Endothelial cell of umbilical vein (primary cell): ENCODE measurements around the gene SEC62. TPM values are rescaled to one million over a fixed set of nuclear protein-coding genes. Genes with fewer than 3 reads are reported as not detected.

ENCODE experiments used
- BruUV-seq: library from RNA; stranded (reverse); fragments of 400-500 nt; replicated peaks from 2 replicates; lab custom pipeline; 2021; lab: Mats Ljungman, UMichigan
- CTCF ChIA-PET: fragments of 300-600, 350-600 bp; sonication (Branson Sonifier 250); formaldehyde crosslinking; loops from one replicate; lab custom pipeline; 2021; ENCODE audit warnings: antibody characterized with exemption, inconsistent platforms; lab: Charles Lee
- POLR2A ChIA-PET: fragments of 300-600, 350-600 bp; sonication (Branson Sonifier 250); formaldehyde crosslinking; loops from one replicate; lab custom pipeline; 2021; ENCODE audit warnings: antibody characterized with exemption, inconsistent platforms; lab: Charles Lee
- DNase-seq: peaks from one replicate; pipeline ENCODE4 v3.0.0-alpha.2; 2011; ENCODE audit warnings: low read depth, low spot score
- FAIRE-seq: peaks from 2 replicates; lab custom pipeline; 2011; peaks lifted over from hg19 to GRCh38; lab: Jason Lieb, UNC
- H2AFZ ChIP-seq: 2 replicates; pipeline ENCODE4 v1.6.0; 2012; ENCODE audit warnings: low read depth, low read length, control low read depth, inconsistent platforms
- H3K27ac ChIP-seq: 2 replicates; pipeline ENCODE4 v1.5.1; 2011; ENCODE audit warnings: low read depth, mild to moderate bottlenecking, control low read depth, low read length, moderate library complexity; ENCODE audit not compliant: insufficient read depth
- H3K27me3 ChIP-seq, 2 experiments: 2 replicates each; pipeline versions ENCODE4 v1.6.0 to v1.6.1; 2011; ENCODE audit warnings: low read length in 2 of 2, mixed read lengths in 1 of 2; ENCODE audit not compliant: control insufficient read depth in 2 of 2, insufficient read depth in 2 of 2
- H3K36me3 ChIP-seq, 2 experiments: 2 replicates in 1 of 2; 3 replicates in 1 of 2; pipeline ENCODE4 v1.5.1; 2011; ENCODE audit warnings: low read length in 2 of 2, mild to moderate bottlenecking in 1 of 2, moderate library complexity in 1 of 2; ENCODE audit not compliant: control insufficient read depth in 2 of 2, insufficient read depth in 2 of 2; ENCODE audit errors: extremely low read depth in 1 of 2
- H3K4me1 ChIP-seq: 3 replicates; pipeline ENCODE4 v1.5.1; 2011; ENCODE audit warnings: mild to moderate bottlenecking, low read length; ENCODE audit not compliant: control insufficient read depth, insufficient read depth; ENCODE audit errors: extremely low read depth
- H3K4me2 ChIP-seq: 2 replicates; pipeline ENCODE4 v1.6.1; 2011; ENCODE audit warnings: low read length, control low read depth, mixed read lengths; ENCODE audit not compliant: insufficient read depth
- H3K4me3 ChIP-seq, 3 experiments: fragments of 200-600 bp in 1 of 3; sonication (generic), shearing (Covaris generic) in 1 of 3; replicated peaks in 1 of 3; 2 replicates each; pipeline ENCODE4 v1.5.1; 2011 to 2016; ENCODE audit warnings: control low read depth in 3 of 3, low read length in 3 of 3, mild to moderate bottlenecking in 2 of 3, inconsistent platforms in 1 of 3, low read depth in 1 of 3, moderate library complexity in 1 of 3; ENCODE audit not compliant: insufficient read depth in 1 of 3
- H3K79me2 ChIP-seq: 2 replicates; pipeline ENCODE4 v1.6.0; 2012; ENCODE audit warnings: low read length, inconsistent platforms; ENCODE audit not compliant: control insufficient read depth, insufficient read depth
- H3K9ac ChIP-seq: replicated peaks from 2 replicates; pipeline ENCODE3; 2011; ENCODE audit warnings: low read length, control low read depth; ENCODE audit not compliant: insufficient read depth; ENCODE audit errors: extremely low read depth
- H3K9me1 ChIP-seq: replicated peaks from 3 replicates; pipeline ENCODE4 v1.6.0; 2011; ENCODE audit warnings: mild to moderate bottlenecking, low read length; ENCODE audit not compliant: control insufficient read depth, insufficient read depth; ENCODE audit errors: extremely low read depth
- H3K9me3 ChIP-seq: replicated peaks from 2 replicates; pipeline ENCODE4 v1.5.1; 2012; ENCODE audit warnings: low read length, inconsistent platforms; ENCODE audit not compliant: control insufficient read depth, insufficient read depth
- H4K20me1 ChIP-seq: replicated peaks from 2 replicates; pipeline ENCODE3; 2011; ENCODE audit warnings: mild to moderate bottlenecking, low read length; ENCODE audit not compliant: control insufficient read depth, insufficient read depth; ENCODE audit errors: extremely low read depth
- EZH2 ChIP-seq: IDR thresholded peaks from 2 replicates; pipeline ENCODE4 v1.6.1; 2012; ENCODE audit warnings: borderline replicate concordance, low read depth, mild to moderate bottlenecking, moderate library complexity, low read length, inconsistent platforms; ENCODE audit not compliant: severe bottlenecking
- FOS ChIP-seq: IDR thresholded peaks from 2 replicates; pipeline ENCODE4 v1.6.1; 2011; ENCODE audit warnings: mild to moderate bottlenecking, low read length, moderate library complexity, borderline replicate concordance; ENCODE audit not compliant: insufficient read depth
- GATA2 ChIP-seq: IDR thresholded peaks from 2 replicates; pipeline ENCODE4 v1.7.0; 2011; ENCODE audit warnings: low read depth, mild to moderate bottlenecking, moderate library complexity, mixed read lengths, low read length; ENCODE audit not compliant: insufficient read length, insufficient read depth
- JUN ChIP-seq: IDR thresholded peaks from 2 replicates; pipeline ENCODE4 v1.6.1; 2011; ENCODE audit warnings: borderline replicate concordance, low read depth; ENCODE audit not compliant: insufficient read length, insufficient read depth
- MYC ChIP-seq: IDR thresholded peaks from one replicate; pipeline ENCODE4 v1.6.1; 2011; ENCODE audit warnings: mild to moderate bottlenecking, low read depth, low read length
- POLR2A ChIP-seq: IDR thresholded peaks from 2 replicates; pipeline ENCODE4 v1.6.1; 2012; ENCODE audit warnings: low read depth, mild to moderate bottlenecking, control low read depth, low read length
- POLR2AphosphoS5 ChIP-seq: IDR thresholded peaks from 2 replicates; pipeline ENCODE4 v1.6.1; 2012; ENCODE audit warnings: low read depth, mild to moderate bottlenecking, control low read depth, low read length, moderate library complexity; ENCODE audit not compliant: insufficient read depth
- dilution Hi-C: fragments of 300-500 bp; cut with MboI; formaldehyde crosslinking; loops from one replicate; pipeline ENCODE4 v1.15.0; 2019; ENCODE audit warnings: low sequenced_read_pairs; ENCODE audit not compliant: extremely low pct_ligation_motif_present
- intact Hi-C: fragments of 100-400 bp; cut with micrococcal nuclease; formaldehyde crosslinking; loops from one replicate; pipeline ENCODE4 v1.10.0; 2022
- polyA plus RNA-seq, 4 experiments: library from polyadenylated mRNA; depleted of rRNA in 3 of 4; stranded (reverse) in 3 of 4; unstranded in 1 of 4; fragments of >200 nt; gene quantifications; 2 replicates each; pipeline versions ENCODE4 v1.2.1 to v1.2.3, GENCODE V29; 2011 to 2012; ENCODE audit warnings: missing spikeins in 1 of 4
- total RNA-seq: library from RNA; stranded (reverse); gene quantifications from 2 replicates; pipeline ENCODE4 v1.2.3, GENCODE V29; 2021
- TF ChIP-seq, protein P1 (sequence below): IDR thresholded peaks from 2 replicates; pipeline ENCODE4 v1.6.1; 2011; ENCODE audit not compliant: insufficient read depth, insufficient read length
- TF ChIP-seq, protein P2 (sequence below), 2 donors: IDR thresholded peaks; 1 replicate in 1 of 2; 2 replicates in 1 of 2; pipeline ENCODE4 v1.5.1; 2011; ENCODE audit warnings: low read length in 2 of 2, mild to moderate bottlenecking in 2 of 2, moderate library complexity in 2 of 2, control low read depth in 1 of 2, inconsistent platforms in 1 of 2, low read depth in 1 of 2; ENCODE audit not compliant: insufficient read depth in 1 of 2; ENCODE audit errors: extremely low read depth in 1 of 2

SEC62 gene
- total and polyA plus RNA-seq, 2 donors (not counting 3 experiments of a cell fraction or from before 2014, with no cell fraction given): 90.7 to 90.8 TPM

DNA sequence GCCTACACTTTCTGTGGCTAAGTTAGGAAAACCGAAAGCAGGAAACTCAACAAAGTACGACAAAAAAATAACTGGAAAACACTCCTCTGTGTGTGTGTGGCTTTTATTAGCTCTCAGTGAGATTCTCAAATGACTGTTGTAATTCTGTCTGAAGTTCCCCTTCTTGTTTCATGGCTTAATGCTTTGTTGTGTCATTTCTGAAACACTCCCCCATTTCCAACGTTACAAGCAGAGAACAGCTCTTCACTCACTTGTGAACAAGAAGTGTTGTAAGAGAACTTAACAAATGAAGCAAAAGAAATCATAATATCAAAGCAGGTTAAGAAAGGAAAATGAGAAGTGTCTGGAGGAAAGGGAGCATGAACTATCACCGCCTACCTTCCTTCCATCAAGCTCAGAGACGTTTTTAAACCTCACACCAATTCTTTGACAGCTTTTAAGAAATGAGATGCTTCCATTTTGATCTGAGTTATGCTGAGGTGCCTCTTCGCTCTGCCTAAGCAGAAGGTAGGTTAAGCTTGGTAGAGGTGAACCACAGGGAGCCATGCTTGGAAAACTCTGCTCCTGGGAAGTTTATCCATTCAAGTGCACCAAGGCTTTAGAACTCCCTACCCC is 12.4 kb upstream of the SEC62 start:
- DNase-seq (no peak), FAIRE-seq (no peak)
- ChIA-PET CTCF (interaction anchor here (1.6 kb wide), 1 partner anchor 12 kb away, joined by 5 read pairs; the partner anchor contains the start of gene SEC62), POLR2A (no interaction called here)
- Histone ChIP-seq H3K27me3 (peaks cover 27 to 34% of the 10 kb centered on the region in 2 experiments), H3K36me3 (no peaks in the 10 kb centered on the region), H3K9ac (no peak overlapping the region), H3K4me2 (no peak overlapping the region), H3K27ac (no peak overlapping the region), H4K20me1 (no peaks in the 10 kb centered on the region), H3K4me3 (no peak overlapping the region), H3K4me1 (no peaks in the 10 kb centered on the region), H3K9me1 (no peaks in the 10 kb centered on the region), H3K9me3 (no peaks in the 10 kb centered on the region), H3K79me2 (no peaks in the 10 kb centered on the region), H2AFZ (no peak overlapping the region)
- TF ChIP-seq POLR2A (no peak), FOS (no peak), POLR2AphosphoS5 (no peak), GATA2 (no peak), JUN (no peak), EZH2 (no peak), MYC (no peak)
- TF ChIP-seq, protein P1, sequence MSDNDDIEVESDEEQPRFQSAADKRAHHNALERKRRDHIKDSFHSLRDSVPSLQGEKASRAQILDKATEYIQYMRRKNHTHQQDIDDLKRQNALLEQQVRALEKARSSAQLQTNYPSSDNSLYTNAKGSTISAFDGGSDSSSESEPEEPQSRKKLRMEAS: no peak
- TF ChIP-seq, protein P2, sequence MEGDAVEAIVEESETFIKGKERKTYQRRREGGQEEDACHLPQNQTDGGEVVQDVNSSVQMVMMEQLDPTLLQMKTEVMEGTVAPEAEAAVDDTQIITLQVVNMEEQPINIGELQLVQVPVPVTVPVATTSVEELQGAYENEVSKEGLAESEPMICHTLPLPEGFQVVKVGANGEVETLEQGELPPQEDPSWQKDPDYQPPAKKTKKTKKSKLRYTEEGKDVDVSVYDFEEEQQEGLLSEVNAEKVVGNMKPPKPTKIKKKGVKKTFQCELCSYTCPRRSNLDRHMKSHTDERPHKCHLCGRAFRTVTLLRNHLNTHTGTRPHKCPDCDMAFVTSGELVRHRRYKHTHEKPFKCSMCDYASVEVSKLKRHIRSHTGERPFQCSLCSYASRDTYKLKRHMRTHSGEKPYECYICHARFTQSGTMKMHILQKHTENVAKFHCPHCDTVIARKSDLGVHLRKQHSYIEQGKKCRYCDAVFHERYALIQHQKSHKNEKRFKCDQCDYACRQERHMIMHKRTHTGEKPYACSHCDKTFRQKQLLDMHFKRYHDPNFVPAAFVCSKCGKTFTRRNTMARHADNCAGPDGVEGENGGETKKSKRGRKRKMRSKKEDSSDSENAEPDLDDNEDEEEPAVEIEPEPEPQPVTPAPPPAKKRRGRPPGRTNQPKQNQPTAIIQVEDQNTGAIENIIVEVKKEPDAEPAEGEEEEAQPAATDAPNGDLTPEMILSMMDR (IDR thresholded peaks at IDR 0.05; ENCODE audit: extremely low read depth in 1 of 2, insufficient read depth in 1 of 2, low read depth in 1 of 2, low read length in 2 of 2): no peak
- intact Hi-C loops (no loop called here), dilution Hi-C loops (no loop called here)
- no TSS peak for BruUV-seq
